Stimulated activated CD8-positive, alpha-beta memory T cell treated with anti-CD3 and anti-CD28 coated beads, Interleukin-2, amount 100 ng/mL, for 48 hours (primary cell): ENCODE measurements around the gene FAM83C.

Experiments
- DNase-seq, 2 donors: peaks; one replicate each; pipeline ENCODE4 v3.0.0-alpha.2; 2020; ENCODE audit warnings: low read depth in 2 of 2

The FAM83C gene

GRCh38 chr20:35298264-35298663, 6.0 kb upstream of the FAM83C start:
- no peak for DNase-seq

GRCh38 chr20:35297740-35298139, 5.5 kb upstream of the FAM83C start:
- no peak for DNase-seq

- DNase-seq = no peak
Observed at GRCh38 chr20:35297155-35297554, 4.9 kb upstream of the FAM83C start.

- no peak for DNase-seq
Observed at GRCh38 chr20:35296101-35296554, 3.9 kb upstream of the FAM83C start.

- DNase-seq = no peak
Observed at GRCh38 chr20:35295674-35296073, 3.4 kb upstream of the FAM83C start.

- no peak for DNase-seq
Observed at GRCh38 chr20:35295058-35295457, 2.8 kb upstream of the FAM83C start.

- no peak for DNase-seq
Observed at GRCh38 chr20:35294293-35294685, 2.1 kb upstream of the FAM83C start.

GRCh38 chr20:35293303-35294292, 1.4 kb upstream of the FAM83C start:
- no peak for DNase-seq

- no peak for DNase-seq
Observed at GRCh38 chr20:35292504-35293285, 470 bp upstream of the FAM83C start.

- no peak for DNase-seq
Observed at GRCh38 chr20:35290887-35291417, 1.3 kb downstream of the FAM83C start.

GRCh38 chr20:35290186-35290886, 1.9 kb downstream of the FAM83C start:
- no peak for DNase-seq

- no peak for DNase-seq
Observed at GRCh38 chr20:35288325-35289060, 3.7 kb downstream of the FAM83C start.

GRCh38 chr20:35287509-35288324, 4.5 kb downstream of the FAM83C start:
- DNase-seq = no peak

GRCh38 chr20:35286899-35287508, 5.2 kb downstream of the FAM83C start:
- DNase-seq = no peak

GRCh38 chr20:35286077-35286898, 5.9 kb downstream of the FAM83C start:
- DNase-seq = no peak

GRCh38 chr20:35285806-35286076, 6.5 kb downstream of the FAM83C start:
- no peak for DNase-seq

- DNase-seq = no peak
Observed at GRCh38 chr20:35284992-35285805, 7.0 kb downstream of the FAM83C start.
